Neural cell (in vitro differentiated cells): Measurements from ENCODE around the gene CHD6. TPM values are rescaled to one million over a fixed set of nuclear protein-coding genes. Genes with fewer than 3 reads are reported as not detected.

Experiments used
- H2AFZ ChIP-seq: fragments of 200-600, 300-800 bp; sonication (generic), shearing (Covaris generic); 2 replicates; pipeline ENCODE4 v1.6.0; 2014; ENCODE audit warnings: low read depth, mild to moderate bottlenecking, antibody characterized with exemption, low read length, moderate library complexity
- H3F3A ChIP-seq: fragments of 200-600 bp; shearing (Covaris generic); 2 replicates; pipeline ENCODE4 v1.6.1; 2016; ENCODE audit warnings: mild to moderate bottlenecking, moderate library complexity, mixed read lengths, antibody characterized with exemption, low read length; ENCODE audit not compliant: insufficient read depth, poor library complexity, severe bottlenecking
- H3K27ac ChIP-seq: fragments of 200-600, 300-800 bp; sonication (generic), shearing (Covaris generic); 2 replicates; pipeline ENCODE4 v1.5.1; 2014; ENCODE audit warnings: mild to moderate bottlenecking, low read length, moderate library complexity
- H3K27me3 ChIP-seq: fragments of 300-800, 200-600 bp; sonication (generic), shearing (Covaris generic); 2 replicates; pipeline ENCODE4 v1.6.0; 2014; ENCODE audit warnings: mild to moderate bottlenecking, low read depth, low read length, moderate library complexity; ENCODE audit not compliant: insufficient read depth
- H3K36me3 ChIP-seq: fragments of 300-800, 200-600 bp; sonication (generic), shearing (Covaris generic); 2 replicates; pipeline ENCODE4 v1.5.1; 2014; ENCODE audit warnings: mild to moderate bottlenecking, antibody characterized with exemption, low read length, moderate library complexity; ENCODE audit not compliant: insufficient read depth
- H3K4me2 ChIP-seq: fragments of 300-800, 200-600 bp; sonication (generic), shearing (Covaris generic); 2 replicates; pipeline ENCODE4 v1.6.0; 2014; ENCODE audit warnings: mild to moderate bottlenecking, low read length
- H3K4me3 ChIP-seq: fragments of 300-800, 200-600 bp; sonication (generic), shearing (Covaris generic); 2 replicates; pipeline ENCODE4 v1.5.1; 2014; ENCODE audit warnings: mild to moderate bottlenecking, low read length, moderate library complexity
- H3K79me2 ChIP-seq: fragments of 200-600 bp; shearing (Covaris generic); replicated peaks from 2 replicates; pipeline ENCODE4 v1.6.0; 2014; ENCODE audit warnings: mild to moderate bottlenecking, low read length, moderate library complexity; ENCODE audit not compliant: insufficient read depth
- H3K9ac ChIP-seq: fragments of 300-800, 200-600 bp; sonication (generic), shearing (Covaris generic); 2 replicates; pipeline ENCODE4 v1.6.1; 2016; ENCODE audit warnings: mild to moderate bottlenecking, low read length, mixed read lengths
- H3K9me2 ChIP-seq: fragments of 200-600 bp; shearing (Covaris generic); 2 replicates; pipeline ENCODE4 v1.6.1; 2016; ENCODE audit warnings: mild to moderate bottlenecking, low read length, mixed read lengths; ENCODE audit not compliant: insufficient read depth
- H3K9me3 ChIP-seq: fragments of 200-600, 300-800 bp; sonication (generic), shearing (Covaris generic); 2 replicates; pipeline ENCODE4 v1.6.1; 2016; ENCODE audit warnings: mild to moderate bottlenecking, mixed run types, low read length, moderate library complexity, mixed read lengths
- H4K20me1 ChIP-seq: fragments of 200-600 bp; shearing (Covaris generic); 2 replicates; pipeline ENCODE4 v1.6.1; 2016; ENCODE audit warnings: mild to moderate bottlenecking, mixed run types; ENCODE audit not compliant: insufficient read depth
- EP300 ChIP-seq: fragments of 450-650 bp; conservative IDR thresholded peaks from 2 replicates; pipeline ENCODE4 v1.6.1; 2014; ENCODE audit warnings: antibody characterized with exemption, mild to moderate bottlenecking, moderate library complexity; ENCODE audit not compliant: poor library complexity, severe bottlenecking
- EZH2 ChIP-seq: fragments of 200-600, 300-800 bp; shearing (Covaris generic), sonication (generic); IDR thresholded peaks from 2 replicates; pipeline ENCODE4 v1.6.1; 2014; ENCODE audit warnings: antibody characterized with exemption, low read length, borderline replicate concordance, mild to moderate bottlenecking; ENCODE audit not compliant: insufficient read depth, poor library complexity, severe bottlenecking
- MXI1 ChIP-seq: fragments of 450-650 bp; conservative IDR thresholded peaks from 2 replicates; pipeline ENCODE4 v1.6.1; 2014; ENCODE audit warnings: antibody characterized with exemption, mild to moderate bottlenecking; ENCODE audit not compliant: poor library complexity, severe bottlenecking
- POLR2AphosphoS5 ChIP-seq: IDR thresholded peaks from 2 replicates; pipeline ENCODE4 v1.6.1; 2012
- RAD21 ChIP-seq: fragments of 450-650 bp; conservative IDR thresholded peaks from 2 replicates; pipeline ENCODE4 v1.6.1; 2014; ENCODE audit warnings: antibody characterized with exemption, mild to moderate bottlenecking, moderate library complexity
- SMC3 ChIP-seq: fragments of 450-650 bp; conservative IDR thresholded peaks from 2 replicates; pipeline ENCODE4 v1.6.1; 2014; ENCODE audit warnings: antibody characterized with exemption, mild to moderate bottlenecking, moderate library complexity; ENCODE audit not compliant: poor library complexity
- TAF1 ChIP-seq: IDR thresholded peaks from 2 replicates; pipeline ENCODE4 v1.6.1; 2012; ENCODE audit warnings: low read depth
- polyA plus RNA-seq: library from polyadenylated mRNA; depleted of rRNA; stranded (reverse); fragments of >200 nt; gene quantifications from 2 replicates; pipeline ENCODE4 v1.2.3, GENCODE V29; 2014
- TF ChIP-seq, protein P1 (sequence below): IDR thresholded peaks from 2 replicates; pipeline ENCODE4 v1.6.1; 2012; ENCODE audit warnings: borderline replicate concordance
- TF ChIP-seq, protein P2 (sequence below): fragments of 450-650 bp; IDR thresholded peaks from 2 replicates; pipeline ENCODE4 v1.5.1; 2014; ENCODE audit warnings: antibody characterized with exemption, mild to moderate bottlenecking, moderate library complexity; ENCODE audit not compliant: poor library complexity, severe bottlenecking

The CHD6 gene
- polyA plus RNA-seq, 1 donor from 2014 or later = 22.9 TPM

DNA sequence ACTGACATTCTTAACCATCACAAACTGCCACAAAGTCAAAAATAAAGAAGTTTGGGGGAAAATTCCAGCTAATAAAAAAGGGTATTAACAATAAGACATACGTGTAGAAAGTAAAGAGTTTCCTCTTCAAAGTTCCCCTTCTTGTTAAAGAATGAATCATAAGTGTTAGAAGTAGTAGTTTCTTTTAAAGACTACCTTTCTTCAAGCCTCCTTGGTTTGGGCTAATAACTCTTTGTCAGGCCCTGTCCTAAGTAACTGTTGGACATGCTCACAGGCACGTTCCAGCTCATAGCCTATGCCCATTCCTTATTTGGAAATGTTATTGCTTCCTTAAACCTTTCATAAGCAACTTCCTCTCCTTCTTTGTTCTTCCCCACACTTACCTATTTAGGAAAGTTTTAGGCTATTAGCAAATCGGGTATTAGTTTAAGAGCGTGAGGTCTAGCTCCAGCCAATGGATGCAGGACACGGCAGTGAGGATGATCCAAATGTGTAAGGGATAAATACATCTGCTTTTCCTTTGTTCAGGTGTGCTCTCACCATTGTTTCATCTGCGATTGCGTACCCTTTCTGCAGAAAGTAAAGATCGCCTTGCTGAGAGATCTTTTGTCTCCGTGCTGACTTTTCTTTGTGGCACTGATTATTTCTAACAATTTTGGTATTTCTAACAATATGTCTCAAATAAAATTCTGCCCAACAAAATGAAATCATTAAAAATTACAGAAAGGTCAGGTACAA is 64.9 kb downstream of the CHD6 start:
- Histone ChIP-seq H3K36me3 (no peaks in the 10 kb centered on the region), H3K9me2 (no peaks in the 10 kb centered on the region), H3K79me2 (peaks cover 36% of the 10 kb centered on the region), H3K27ac (no peak overlapping the region), H3K27me3 (no peaks in the 10 kb centered on the region), H3K4me2 (no peak overlapping the region), H3F3A (no peaks in the 10 kb centered on the region), H2AFZ (no peak overlapping the region), H4K20me1 (no peaks in the 10 kb centered on the region), H3K9me3 (no peaks in the 10 kb centered on the region), H3K4me3 (no peak overlapping the region), H3K9ac (no peak overlapping the region)
- TF ChIP-seq, protein P1, sequence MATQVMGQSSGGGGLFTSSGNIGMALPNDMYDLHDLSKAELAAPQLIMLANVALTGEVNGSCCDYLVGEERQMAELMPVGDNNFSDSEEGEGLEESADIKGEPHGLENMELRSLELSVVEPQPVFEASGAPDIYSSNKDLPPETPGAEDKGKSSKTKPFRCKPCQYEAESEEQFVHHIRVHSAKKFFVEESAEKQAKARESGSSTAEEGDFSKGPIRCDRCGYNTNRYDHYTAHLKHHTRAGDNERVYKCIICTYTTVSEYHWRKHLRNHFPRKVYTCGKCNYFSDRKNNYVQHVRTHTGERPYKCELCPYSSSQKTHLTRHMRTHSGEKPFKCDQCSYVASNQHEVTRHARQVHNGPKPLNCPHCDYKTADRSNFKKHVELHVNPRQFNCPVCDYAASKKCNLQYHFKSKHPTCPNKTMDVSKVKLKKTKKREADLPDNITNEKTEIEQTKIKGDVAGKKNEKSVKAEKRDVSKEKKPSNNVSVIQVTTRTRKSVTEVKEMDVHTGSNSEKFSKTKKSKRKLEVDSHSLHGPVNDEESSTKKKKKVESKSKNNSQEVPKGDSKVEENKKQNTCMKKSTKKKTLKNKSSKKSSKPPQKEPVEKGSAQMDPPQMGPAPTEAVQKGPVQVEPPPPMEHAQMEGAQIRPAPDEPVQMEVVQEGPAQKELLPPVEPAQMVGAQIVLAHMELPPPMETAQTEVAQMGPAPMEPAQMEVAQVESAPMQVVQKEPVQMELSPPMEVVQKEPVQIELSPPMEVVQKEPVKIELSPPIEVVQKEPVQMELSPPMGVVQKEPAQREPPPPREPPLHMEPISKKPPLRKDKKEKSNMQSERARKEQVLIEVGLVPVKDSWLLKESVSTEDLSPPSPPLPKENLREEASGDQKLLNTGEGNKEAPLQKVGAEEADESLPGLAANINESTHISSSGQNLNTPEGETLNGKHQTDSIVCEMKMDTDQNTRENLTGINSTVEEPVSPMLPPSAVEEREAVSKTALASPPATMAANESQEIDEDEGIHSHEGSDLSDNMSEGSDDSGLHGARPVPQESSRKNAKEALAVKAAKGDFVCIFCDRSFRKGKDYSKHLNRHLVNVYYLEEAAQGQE = no peak
- TF ChIP-seq TAF1 (no peak), POLR2AphosphoS5 (no peak), EZH2 (no peak), MXI1 (no peak), RAD21 (no peak), SMC3 (no peak), EP300 (no peak)
- TF ChIP-seq, protein P2, sequence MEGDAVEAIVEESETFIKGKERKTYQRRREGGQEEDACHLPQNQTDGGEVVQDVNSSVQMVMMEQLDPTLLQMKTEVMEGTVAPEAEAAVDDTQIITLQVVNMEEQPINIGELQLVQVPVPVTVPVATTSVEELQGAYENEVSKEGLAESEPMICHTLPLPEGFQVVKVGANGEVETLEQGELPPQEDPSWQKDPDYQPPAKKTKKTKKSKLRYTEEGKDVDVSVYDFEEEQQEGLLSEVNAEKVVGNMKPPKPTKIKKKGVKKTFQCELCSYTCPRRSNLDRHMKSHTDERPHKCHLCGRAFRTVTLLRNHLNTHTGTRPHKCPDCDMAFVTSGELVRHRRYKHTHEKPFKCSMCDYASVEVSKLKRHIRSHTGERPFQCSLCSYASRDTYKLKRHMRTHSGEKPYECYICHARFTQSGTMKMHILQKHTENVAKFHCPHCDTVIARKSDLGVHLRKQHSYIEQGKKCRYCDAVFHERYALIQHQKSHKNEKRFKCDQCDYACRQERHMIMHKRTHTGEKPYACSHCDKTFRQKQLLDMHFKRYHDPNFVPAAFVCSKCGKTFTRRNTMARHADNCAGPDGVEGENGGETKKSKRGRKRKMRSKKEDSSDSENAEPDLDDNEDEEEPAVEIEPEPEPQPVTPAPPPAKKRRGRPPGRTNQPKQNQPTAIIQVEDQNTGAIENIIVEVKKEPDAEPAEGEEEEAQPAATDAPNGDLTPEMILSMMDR = no peak

GRCh38 chr20:41552295-41553068 is 65.7 kb downstream of the CHD6 start:
- no peaks in the 10 kb centered on the region for H3K9me3 ChIP-seq
- H3K4me3 ChIP-seq = no peak overlapping the region
- no peaks in the 10 kb centered on the region for H3F3A ChIP-seq
- TF ChIP-seq EZH2 (no peak), SMC3 (no peak), MXI1 (no peak), EP300 (no peak), RAD21 (no peak), TAF1 (no peak), POLR2AphosphoS5 (no peak)
- TF ChIP-seq, protein P2 = no peak
- TF ChIP-seq, protein P1 = no peak
- H3K4me2 ChIP-seq = no peak overlapping the region
- H4K20me1 ChIP-seq = no peaks in the 10 kb centered on the region
- no peak overlapping the region for H3K9ac ChIP-seq
- H3K79me2 ChIP-seq = peaks cover 32% of the 10 kb centered on the region
- H3K27me3 ChIP-seq = no peaks in the 10 kb centered on the region
- H3K27ac ChIP-seq = no peak overlapping the region
- no peak overlapping the region for H2AFZ ChIP-seq
- H3K9me2 ChIP-seq = no peaks in the 10 kb centered on the region
- H3K36me3 ChIP-seq = no peaks in the 10 kb centered on the region
